Measurements from ENCODE around the gene MRPL4. TPM values are rescaled to one million over a fixed set of nuclear protein-coding genes. Genes with fewer than 3 reads are reported as not detected.

MRPL4 gene
- polyA plus RNA-seq, 1 donor (not counting 4 experiments of a cell fraction or from before 2014, with no cell fraction given): 29.4 TPM

DNA sequence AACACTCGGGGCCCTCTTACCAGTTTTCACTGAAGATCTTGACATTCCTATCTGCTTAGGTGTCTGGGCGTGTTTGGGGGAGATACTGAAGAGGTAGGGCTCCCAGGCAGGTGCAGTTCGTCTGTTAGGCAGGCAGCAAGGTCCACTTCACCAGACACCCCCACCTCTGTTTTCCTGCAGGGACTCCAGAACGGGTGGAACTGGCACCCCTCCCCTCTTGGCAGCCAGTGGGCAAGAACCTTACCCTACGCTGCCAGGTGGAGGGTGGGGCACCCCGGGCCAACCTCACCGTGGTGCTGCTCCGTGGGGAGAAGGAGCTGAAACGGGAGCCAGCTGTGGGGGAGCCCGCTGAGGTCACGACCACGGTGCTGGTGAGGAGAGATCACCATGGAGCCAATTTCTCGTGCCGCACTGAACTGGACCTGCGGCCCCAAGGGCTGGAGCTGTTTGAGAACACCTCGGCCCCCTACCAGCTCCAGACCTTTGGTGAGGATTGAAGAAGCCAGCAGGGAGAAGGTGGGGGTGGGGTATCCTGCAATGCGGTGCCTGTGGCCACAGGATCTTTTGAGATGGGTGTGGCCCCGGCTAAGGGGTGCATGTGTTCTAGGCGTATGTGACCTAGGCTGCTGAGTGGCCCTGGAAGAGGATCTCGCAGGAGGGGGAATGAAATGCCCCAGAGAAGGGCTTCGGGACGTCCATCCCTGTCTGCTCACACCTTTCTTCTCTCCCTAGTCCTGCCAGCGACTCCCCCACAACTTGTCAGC is 31.5 kb downstream of the MRPL4 start:
- Histone ChIP-seq H3K4me2 (ENCODE audit: control insufficient read depth, extremely low read depth, insufficient read depth, low read depth, low read length) (peak overlapping the region; percentile 34), H3K9ac (ENCODE audit: control insufficient read depth, extremely low read depth, insufficient read depth, low read length) (no peak overlapping the region), H3K36me3 (ENCODE audit: control insufficient read depth in 2 of 2, extremely low read depth in 1 of 2, insufficient read depth in 2 of 2, low read length in 2 of 2) (no peaks in the 10 kb centered on the region), H3K79me2 (ENCODE audit: control insufficient read depth, insufficient read depth, low read length) (no peaks in the 10 kb centered on the region), H4K20me1 (ENCODE audit: control insufficient read depth, extremely low read depth, insufficient read depth, low read length) (no peaks in the 10 kb centered on the region), H3K9me1 (ENCODE audit: control insufficient read depth, extremely low read depth, insufficient read depth, low read length) (no peaks in the 10 kb centered on the region), H3K4me3 (ENCODE audit: control insufficient read depth in 2 of 3, extremely low read depth in 1 of 3, insufficient read depth in 2 of 3, low read depth in 1 of 3, low read length in 3 of 3) (peak overlapping the region in 1 of 3 experiments; percentile 9), H2AFZ (ENCODE audit: control insufficient read depth, low read length) (no peak overlapping the region), H3K27ac (ENCODE audit: control insufficient read depth, insufficient read depth, low read length) (no peak overlapping the region), H3K9me3 (ENCODE audit: control insufficient read depth, low read depth, low read length) (no peaks in the 10 kb centered on the region), H3K4me1 (ENCODE audit: control insufficient read depth, extremely low read depth, insufficient read depth, low read length) (peaks cover 27% of the 10 kb centered on the region), H3K27me3 (ENCODE audit: control insufficient read depth, extremely low read depth, insufficient read depth, low read length) (peaks cover 10% of the 10 kb centered on the region)
- dilution Hi-C loops (cut with MboI; ENCODE audit: extremely low pct_ligation_motif_present, low sequenced_read_pairs): no loop called here
- FAIRE-seq (no peak), DNase-seq (ENCODE audit: low read depth, low spot score) (no peak)
- no peak for TF ChIP-seq EZH2 (IDR thresholded peaks at IDR 0.05; ENCODE audit: low read length)
- TF ChIP-seq, protein P1, sequence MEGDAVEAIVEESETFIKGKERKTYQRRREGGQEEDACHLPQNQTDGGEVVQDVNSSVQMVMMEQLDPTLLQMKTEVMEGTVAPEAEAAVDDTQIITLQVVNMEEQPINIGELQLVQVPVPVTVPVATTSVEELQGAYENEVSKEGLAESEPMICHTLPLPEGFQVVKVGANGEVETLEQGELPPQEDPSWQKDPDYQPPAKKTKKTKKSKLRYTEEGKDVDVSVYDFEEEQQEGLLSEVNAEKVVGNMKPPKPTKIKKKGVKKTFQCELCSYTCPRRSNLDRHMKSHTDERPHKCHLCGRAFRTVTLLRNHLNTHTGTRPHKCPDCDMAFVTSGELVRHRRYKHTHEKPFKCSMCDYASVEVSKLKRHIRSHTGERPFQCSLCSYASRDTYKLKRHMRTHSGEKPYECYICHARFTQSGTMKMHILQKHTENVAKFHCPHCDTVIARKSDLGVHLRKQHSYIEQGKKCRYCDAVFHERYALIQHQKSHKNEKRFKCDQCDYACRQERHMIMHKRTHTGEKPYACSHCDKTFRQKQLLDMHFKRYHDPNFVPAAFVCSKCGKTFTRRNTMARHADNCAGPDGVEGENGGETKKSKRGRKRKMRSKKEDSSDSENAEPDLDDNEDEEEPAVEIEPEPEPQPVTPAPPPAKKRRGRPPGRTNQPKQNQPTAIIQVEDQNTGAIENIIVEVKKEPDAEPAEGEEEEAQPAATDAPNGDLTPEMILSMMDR (optimal IDR thresholded peaks at IDR 0.05 in 1 of 3, IDR thresholded peaks at IDR 0.05 in 1 of 3, conservative IDR thresholded peaks at IDR 0.05 in 1 of 3; ENCODE audit: extremely low read depth in 1 of 3, insufficient read depth in 2 of 3, low read length in 3 of 3): no peak

DNA sequence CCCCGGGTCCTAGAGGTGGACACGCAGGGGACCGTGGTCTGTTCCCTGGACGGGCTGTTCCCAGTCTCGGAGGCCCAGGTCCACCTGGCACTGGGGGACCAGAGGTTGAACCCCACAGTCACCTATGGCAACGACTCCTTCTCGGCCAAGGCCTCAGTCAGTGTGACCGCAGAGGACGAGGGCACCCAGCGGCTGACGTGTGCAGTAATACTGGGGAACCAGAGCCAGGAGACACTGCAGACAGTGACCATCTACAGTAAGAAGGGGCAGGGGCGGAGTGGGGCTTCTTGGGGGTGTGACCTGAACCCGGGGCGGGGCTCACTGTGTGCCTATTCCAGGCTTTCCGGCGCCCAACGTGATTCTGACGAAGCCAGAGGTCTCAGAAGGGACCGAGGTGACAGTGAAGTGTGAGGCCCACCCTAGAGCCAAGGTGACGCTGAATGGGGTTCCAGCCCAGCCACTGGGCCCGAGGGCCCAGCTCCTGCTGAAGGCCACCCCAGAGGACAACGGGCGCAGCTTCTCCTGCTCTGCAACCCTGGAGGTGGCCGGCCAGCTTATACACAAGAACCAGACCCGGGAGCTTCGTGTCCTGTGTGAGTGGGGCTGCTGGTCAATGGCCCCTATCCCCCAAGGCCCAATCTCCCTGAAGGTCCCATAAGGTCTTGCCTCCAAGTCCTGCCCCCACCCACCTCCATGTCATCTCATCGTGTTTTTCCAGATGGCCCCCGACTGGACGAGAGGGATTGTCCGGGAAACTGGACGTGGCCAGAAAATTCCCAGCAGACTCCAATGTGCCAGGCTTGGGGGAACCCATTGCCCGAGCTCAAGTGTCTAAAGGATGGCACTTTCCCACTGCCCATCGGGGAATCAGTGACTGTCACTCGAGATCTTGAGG is 32.3 kb downstream of the MRPL4 start:
- DNase-seq (ENCODE audit: low read depth, low spot score) (no peak), FAIRE-seq (no peak)
- no peak overlapping the region for H3K9ac ChIP-seq (ENCODE audit: control insufficient read depth, extremely low read depth, insufficient read depth, low read length)
- H3K4me2 ChIP-seq (ENCODE audit: control insufficient read depth, extremely low read depth, insufficient read depth, low read depth, low read length): no peak overlapping the region
- no peak overlapping the region for H2AFZ ChIP-seq (ENCODE audit: control insufficient read depth, low read length)
- no peaks in the 10 kb centered on the region for H3K36me3 ChIP-seq (ENCODE audit: control insufficient read depth in 2 of 2, extremely low read depth in 1 of 2, insufficient read depth in 2 of 2, low read length in 2 of 2)
- dilution Hi-C loops (cut with MboI; ENCODE audit: extremely low pct_ligation_motif_present, low sequenced_read_pairs): no loop called here
- peaks cover 32% of the 10 kb centered on the region for H3K4me1 ChIP-seq (ENCODE audit: control insufficient read depth, extremely low read depth, insufficient read depth, low read length)
- no peaks in the 10 kb centered on the region for H3K79me2 ChIP-seq (ENCODE audit: control insufficient read depth, insufficient read depth, low read length)
- no peaks in the 10 kb centered on the region for H4K20me1 ChIP-seq (ENCODE audit: control insufficient read depth, extremely low read depth, insufficient read depth, low read length)
- no peak overlapping the region for H3K4me3 ChIP-seq (ENCODE audit: control insufficient read depth in 2 of 3, extremely low read depth in 1 of 3, insufficient read depth in 2 of 3, low read depth in 1 of 3, low read length in 3 of 3)
- no peak overlapping the region for H3K27ac ChIP-seq (ENCODE audit: control insufficient read depth, insufficient read depth, low read length)
- peaks cover 16% of the 10 kb centered on the region for H3K27me3 ChIP-seq (ENCODE audit: control insufficient read depth, extremely low read depth, insufficient read depth, low read length)
- H3K9me1 ChIP-seq (ENCODE audit: control insufficient read depth, extremely low read depth, insufficient read depth, low read length): no peaks in the 10 kb centered on the region
- no peak for TF ChIP-seq EZH2 (IDR thresholded peaks at IDR 0.05; ENCODE audit: low read length)
- TF ChIP-seq, protein P1 (optimal IDR thresholded peaks at IDR 0.05 in 1 of 3, IDR thresholded peaks at IDR 0.05 in 1 of 3, conservative IDR thresholded peaks at IDR 0.05 in 1 of 3; ENCODE audit: extremely low read depth in 1 of 3, insufficient read depth in 2 of 3, low read length in 3 of 3): no peak
- H3K9me3 ChIP-seq (ENCODE audit: control insufficient read depth, low read depth, low read length): no peaks in the 10 kb centered on the region
